ENCODE results near the gene MGAT4B. TPM values are rescaled to one million over a fixed set of nuclear protein-coding genes. Genes with fewer than 3 reads are reported as not detected.
A peak's percentile ranks its signal among the peaks of the same experiment; 100 is the strongest.

The MGAT4B gene
- total and polyA plus RNA-seq, 2 of the 4 experiments (the other 2 are of a cell fraction), result 73.7 to 155 TPM

- peaks cover 27% of the 10 kb centered on the region for H3K9me1 ChIP-seq (ENCODE audit: insufficient read depth, low read length)
- no peak overlapping the region for H2BK120ac ChIP-seq (ENCODE audit: low read depth, low read length)
- H4K8ac ChIP-seq (ENCODE audit: low read depth in 2 of 2, low read length in 2 of 2), result no peak overlapping the region
- H2BK5ac ChIP-seq (ENCODE audit: low read depth, low read length, poor library complexity, severe bottlenecking), result no peak overlapping the region
- H2BK15ac ChIP-seq (ENCODE audit: low read depth, low read length), result no peak overlapping the region
- no peak for TF ChIP-seq CHD1 (IDR thresholded peaks at IDR 0.05; ENCODE audit: low read depth, low read length)
- no peak for TF ChIP-seq NFE2L2 (IDR thresholded peaks at IDR 0.05; ENCODE audit: low read depth, low read length)
- TF ChIP-seq CEBPB (IDR thresholded peaks at IDR 0.05; ENCODE audit: low read depth, low read length), result no peak
- TF ChIP-seq POLR2A (IDR thresholded peaks at IDR 0.05; ENCODE audit: low read depth, low read length), result no peak; the same call in 1 of the 2 replicates
- no peak for TF ChIP-seq USF2 (IDR thresholded peaks at IDR 0.05; ENCODE audit: low read depth, low read length)
- TF ChIP-seq RFX5 (IDR thresholded peaks at IDR 0.05; ENCODE audit: low read depth, low read length), result no peak
- no peak for TF ChIP-seq BHLHE40 (IDR thresholded peaks at IDR 0.05; ENCODE audit: low read depth, low read length)
- TF ChIP-seq, protein P1, sequence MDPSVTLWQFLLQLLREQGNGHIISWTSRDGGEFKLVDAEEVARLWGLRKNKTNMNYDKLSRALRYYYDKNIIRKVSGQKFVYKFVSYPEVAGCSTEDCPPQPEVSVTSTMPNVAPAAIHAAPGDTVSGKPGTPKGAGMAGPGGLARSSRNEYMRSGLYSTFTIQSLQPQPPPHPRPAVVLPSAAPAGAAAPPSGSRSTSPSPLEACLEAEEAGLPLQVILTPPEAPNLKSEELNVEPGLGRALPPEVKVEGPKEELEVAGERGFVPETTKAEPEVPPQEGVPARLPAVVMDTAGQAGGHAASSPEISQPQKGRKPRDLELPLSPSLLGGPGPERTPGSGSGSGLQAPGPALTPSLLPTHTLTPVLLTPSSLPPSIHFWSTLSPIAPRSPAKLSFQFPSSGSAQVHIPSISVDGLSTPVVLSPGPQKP (IDR thresholded peaks at IDR 0.05; ENCODE audit: borderline replicate concordance, low read depth, low read length), result no peak
- no peak for TF ChIP-seq RCOR1 (IDR thresholded peaks at IDR 0.05; ENCODE audit: insufficient replicate concordance, low read length)
- TF ChIP-seq SMC3 (IDR thresholded peaks at IDR 0.05; ENCODE audit: low read depth, low read length), result no peak
- peaks cover 75% of the 10 kb centered on the region for H3K36me3 ChIP-seq (ENCODE audit: control insufficient read depth, insufficient read depth, low read length)
- no peaks in the 10 kb centered on the region for H3K9me3 ChIP-seq (ENCODE audit: control insufficient read depth, insufficient read depth, low read length)
- BruUV-seq (replicated peaks), result no TSS peak
- H2AK9ac ChIP-seq (replicated peaks; ENCODE audit: low read depth, low read length, poor library complexity), result peak overlapping the region; percentile 20
- in situ Hi-C loops (cut with MboI; ENCODE audit: low sequenced_read_pairs) (no loop called here), intact Hi-C loops (cut with micrococcal nuclease) (no loop called here), dilution Hi-C loops (cut with HindIII; ENCODE audit: low sequenced_read_pairs, unreplicated experiment) (no loop called here)
- ChIA-PET CTCF (interaction anchor here (0.6 kb wide), 1 partner anchor 38 kb away, joined by 4 read pairs; no protein-coding TSS in a partner anchor), POLR2A (ENCODE audit: unreplicated experiment) (interaction anchor here (0.6 kb wide), 1 partner anchor 29 kb away, joined by 3 read pairs; no protein-coding TSS in a partner anchor)
- no peak overlapping the region for H3K27ac ChIP-seq (ENCODE audit: insufficient read depth, low read length)
- H3K9ac ChIP-seq (ENCODE audit: low read depth, low read length), result no peak overlapping the region
- H3K4me1 ChIP-seq (ENCODE audit: control insufficient read depth, insufficient read depth, low read length), result peaks cover 18% of the 10 kb centered on the region
- no peak overlapping the region for H3K4me3 ChIP-seq (ENCODE audit: insufficient read depth, low read depth, low read length)
- no peak for ATAC-seq (ENCODE audit: low read depth)
- H3K23ac ChIP-seq (ENCODE audit: low read depth, low read length), result no peak overlapping the region
- no peak overlapping the region for H2BK20ac ChIP-seq (ENCODE audit: low read depth, low read length)
- H3K79me1 ChIP-seq (ENCODE audit: low read depth in 1 of 2, low read length in 2 of 2), result peaks cover 25 to 81% of the 10 kb centered on the region in 2 experiments
- H4K91ac ChIP-seq (ENCODE audit: insufficient read depth, low read depth, low read length), result no peak overlapping the region
- H3K18ac ChIP-seq (ENCODE audit: low read depth, low read length), result no peak overlapping the region
- H2AK5ac ChIP-seq (ENCODE audit: low read depth, low read length), result no peak overlapping the region
- H2AFZ ChIP-seq (replicated peaks; ENCODE audit: low read length, poor library complexity), result peak overlapping the region; percentile 64
- 95% methylated on average over 5 of the region's 13 CpGs; no CpG with 5 or more reads in 1 of the 2 experiments for WGBS, 2 experiments (ENCODE audit: extremely low coverage in 2 of 2, insufficient read length in 1 of 2)
- H3K14ac ChIP-seq (replicated peaks; ENCODE audit: low read depth, low read length), result no peak overlapping the region
- H4K20me1 ChIP-seq (ENCODE audit: insufficient read depth, low read length), result peaks cover 94% of the 10 kb centered on the region
- H3K27me3 ChIP-seq (ENCODE audit: control insufficient read depth, insufficient read depth, low read length), result no peaks in the 10 kb centered on the region
- no peak for DNase-seq
- H3K4me2 ChIP-seq (ENCODE audit: low read depth, low read length), result no peak overlapping the region
- no peak overlapping the region for H4K5ac ChIP-seq (ENCODE audit: low read depth, low read length)
- no peak overlapping the region for H3K56ac ChIP-seq (ENCODE audit: extremely low read depth, insufficient read depth, low read length)
- H3K4ac ChIP-seq (ENCODE audit: low read depth, low read length), result no peak overlapping the region
Measured at GRCh38 chr5:179825655-179826182, 19.1 kb upstream of the MGAT4B start.

Measured in IMR-90 (cell line).